Measurements from ENCODE around the gene FTO. TPM values are rescaled to one million over a fixed set of nuclear protein-coding genes. Genes with fewer than 3 reads are reported as not detected.

The FTO gene
- total RNA-seq, 1 donor from 2014 or later, result 113 TPM

GRCh38 chr16:53784291-53784690 lies 80.3 kb downstream of the FTO start:
- no peak for DNase-seq

- peak; percentile 56 for DNase-seq
These were observed 81.1 kb downstream of the FTO start for GRCh38 chr16:53785044-53785443.

DNA sequence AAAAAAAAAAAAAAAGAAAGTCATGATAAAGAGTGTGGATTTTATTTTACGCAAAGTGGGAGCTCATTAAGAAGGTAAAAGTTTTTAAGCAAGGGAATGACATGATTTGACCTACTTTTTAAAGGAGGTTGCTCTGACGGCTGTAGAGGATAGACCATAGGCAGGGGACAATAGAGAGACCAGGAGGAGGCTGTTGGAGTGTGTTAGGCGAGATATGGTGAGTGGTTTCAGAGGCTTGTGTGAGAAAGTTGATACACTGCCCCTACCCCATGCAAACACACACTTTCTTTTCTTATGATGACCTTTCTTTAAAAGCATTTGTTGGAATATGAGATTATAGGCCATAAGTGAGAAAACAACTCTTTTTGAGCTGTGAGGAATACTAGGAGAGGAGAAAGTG lies 82.0 kb downstream of the FTO start:
- no peak for DNase-seq

DNA sequence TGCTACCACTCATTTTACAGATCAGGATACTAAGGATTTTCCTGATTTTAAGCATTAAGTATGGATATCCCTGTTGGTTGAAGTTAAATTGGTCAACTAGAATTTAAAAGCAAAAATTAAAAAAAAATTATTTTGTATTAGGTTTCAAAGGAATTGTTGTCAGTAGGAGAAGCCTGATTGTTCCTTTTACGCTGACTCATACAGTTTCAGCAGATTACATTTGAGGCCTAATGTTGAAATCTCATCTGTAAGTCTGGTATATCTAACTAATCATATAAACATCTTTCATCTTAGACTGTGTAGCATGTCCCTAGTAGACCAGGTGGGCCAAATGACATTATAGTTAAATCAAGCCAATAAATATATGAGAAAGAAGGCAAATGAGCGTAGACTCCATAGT lies 83.5 kb downstream of the FTO start:
- no peak for DNase-seq

- DNase-seq, result no peak
These were observed 85.2 kb downstream of the FTO start for GRCh38 chr16:53789137-53789536.

DNA sequence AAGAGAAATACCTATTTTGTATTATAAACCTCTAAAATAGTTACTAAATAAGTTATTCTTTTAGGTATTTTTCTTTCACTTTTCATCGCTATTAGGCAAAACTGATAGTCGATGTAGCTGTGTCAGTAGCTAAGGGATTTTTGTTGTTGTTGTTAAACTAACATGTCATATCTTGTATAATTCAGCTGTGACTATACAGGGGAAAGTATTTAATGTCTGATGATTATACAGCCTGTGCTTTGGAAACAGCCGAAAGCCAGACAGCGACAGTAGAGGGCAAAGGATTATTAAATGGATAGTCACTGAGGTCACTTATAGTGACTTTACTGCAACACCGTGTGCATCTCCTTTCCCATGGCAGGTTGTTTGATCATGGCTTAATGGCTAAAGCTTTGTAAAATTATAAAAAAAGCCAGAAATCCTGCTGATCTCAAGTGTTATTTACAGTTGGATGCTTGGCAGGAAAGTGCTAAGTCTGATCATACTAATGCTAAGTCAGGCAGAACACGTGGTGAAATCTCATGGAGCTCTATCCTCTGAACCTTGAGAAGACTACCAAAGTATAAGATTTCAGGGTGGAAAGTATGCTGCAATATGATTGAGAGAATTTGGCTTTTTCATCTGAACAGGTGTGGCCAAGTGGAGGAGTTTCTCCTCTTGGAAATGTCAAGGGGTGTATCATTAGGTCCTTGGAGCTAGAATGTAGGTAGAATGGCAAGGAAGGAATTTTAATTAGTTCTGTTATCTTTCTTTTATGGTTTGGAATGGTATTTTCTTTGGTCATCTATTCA lies 88.4 kb downstream of the FTO start:
- no peak for DNase-seq

DNA sequence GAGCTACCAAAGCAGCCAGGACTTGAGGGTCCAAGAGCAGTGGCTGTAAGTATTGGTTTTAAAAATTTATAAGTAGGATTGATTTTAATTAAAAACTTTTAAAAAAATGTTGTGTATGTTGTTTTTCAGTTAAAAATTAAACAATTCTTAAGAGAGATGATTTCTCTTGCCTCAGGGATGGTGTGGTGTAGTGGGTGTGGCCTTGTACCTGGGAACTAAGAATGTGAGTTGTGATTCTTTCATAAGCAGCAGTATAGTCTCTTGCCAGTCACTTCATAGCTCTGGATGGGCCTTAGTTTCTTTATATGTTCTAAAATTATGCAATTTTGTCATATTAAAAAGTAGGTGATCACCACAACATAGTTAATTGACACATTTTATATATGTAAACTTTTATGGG lies 99.5 kb downstream of the FTO start:
- DNase-seq, result no peak

DNA sequence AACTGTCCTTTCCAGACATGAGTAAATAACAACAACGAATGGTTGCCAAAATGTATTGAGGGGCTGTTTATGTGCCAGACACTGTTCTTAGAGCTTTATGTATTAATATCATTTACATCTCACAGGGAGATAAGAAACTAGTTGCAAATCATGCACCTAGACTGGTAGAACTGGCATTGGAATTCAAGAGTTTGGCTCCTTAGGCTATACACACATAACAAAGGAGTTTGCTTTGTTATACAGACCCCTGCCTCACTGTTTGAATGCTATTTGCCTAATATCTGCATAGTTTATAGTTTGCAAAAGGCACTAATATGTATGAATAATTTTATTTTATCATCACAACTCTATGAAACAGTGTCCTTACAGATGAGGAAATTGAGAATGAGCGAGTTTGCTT lies 100.0 kb downstream of the FTO start:
- DNase-seq, result no peak

DNA sequence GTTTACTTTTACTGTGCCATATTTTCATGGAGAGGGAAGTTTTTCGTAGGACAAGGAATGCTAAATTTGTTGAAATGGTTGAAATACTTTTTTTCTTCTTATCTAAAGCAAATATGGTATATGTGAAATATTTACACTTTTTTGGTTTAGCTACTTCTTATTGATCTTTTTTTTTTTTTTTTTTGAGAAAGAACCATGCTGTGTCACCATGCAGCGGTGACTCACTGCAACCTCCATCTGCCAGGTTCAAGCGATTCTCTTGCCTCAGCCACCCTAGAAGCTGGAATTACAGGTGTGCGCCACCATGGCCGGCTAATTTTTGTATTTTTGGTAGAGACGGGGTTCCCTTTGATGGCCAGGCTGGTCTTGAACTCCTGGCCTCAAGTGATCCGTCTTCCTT lies 100.5 kb downstream of the FTO start:
- no peak for DNase-seq

- no peak for DNase-seq
These were observed 101.2 kb downstream of the FTO start for GRCh38 chr16:53805113-53805512.

DNA sequence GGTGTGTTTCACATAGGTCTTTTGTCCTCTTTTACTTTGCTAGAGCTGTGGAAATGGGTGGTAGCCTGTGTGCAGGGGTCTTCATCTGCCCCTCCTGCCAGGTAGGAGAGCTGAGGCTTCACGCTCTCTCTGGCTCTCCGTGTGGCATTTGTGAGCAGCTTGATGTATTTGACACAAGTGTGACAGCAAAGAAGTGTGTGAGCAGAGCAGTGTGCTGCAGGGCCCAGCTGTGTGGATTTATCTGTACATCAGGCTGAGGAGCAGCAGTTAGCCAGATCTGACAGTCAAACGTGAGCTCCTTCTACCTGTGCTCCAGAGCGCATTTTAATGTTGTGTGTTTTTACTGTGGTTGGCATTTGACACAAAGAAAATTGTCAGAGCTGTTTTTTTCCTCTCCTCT lies 101.8 kb downstream of the FTO start:
- DNase-seq, result no peak

DNA sequence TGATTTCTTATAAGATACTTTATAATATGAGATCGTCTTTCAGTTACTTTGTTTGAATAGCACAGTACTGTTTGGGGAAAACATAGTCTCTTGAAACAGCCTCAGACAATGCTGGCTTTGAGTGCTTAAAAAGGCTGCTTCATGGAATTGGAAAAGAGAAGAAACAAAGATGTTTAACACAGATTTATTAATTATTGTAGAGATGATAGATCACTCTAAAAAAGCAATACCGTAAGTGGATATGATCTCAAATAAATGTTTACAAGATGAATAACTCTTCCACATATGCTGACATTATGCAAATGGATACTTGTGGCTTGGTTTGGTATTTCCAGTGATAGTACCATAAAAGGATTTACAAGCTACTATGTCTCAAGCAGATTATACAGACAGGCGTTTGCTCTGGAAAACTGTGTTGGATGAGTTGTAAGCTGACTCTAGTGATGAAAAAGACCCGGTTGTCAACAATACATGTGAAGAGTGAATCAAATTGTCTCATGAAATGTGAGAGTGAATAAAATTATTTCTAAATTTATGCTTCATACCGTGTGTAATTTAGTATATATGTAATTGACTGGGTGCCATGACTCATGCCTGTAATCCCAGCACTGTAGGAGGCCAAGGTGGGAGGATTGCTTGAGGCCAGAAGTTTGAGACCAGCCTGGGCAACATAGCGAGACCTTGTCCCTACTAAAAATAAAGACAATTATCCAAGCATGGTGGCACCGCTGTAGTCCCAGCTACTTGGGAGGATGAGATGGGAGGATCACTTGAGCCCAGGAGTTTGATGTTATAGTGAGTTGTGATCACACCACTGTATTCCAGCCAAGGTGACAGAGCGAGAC lies 105.4 kb downstream of the FTO start:
- peak; percentile 46 for DNase-seq

DNA sequence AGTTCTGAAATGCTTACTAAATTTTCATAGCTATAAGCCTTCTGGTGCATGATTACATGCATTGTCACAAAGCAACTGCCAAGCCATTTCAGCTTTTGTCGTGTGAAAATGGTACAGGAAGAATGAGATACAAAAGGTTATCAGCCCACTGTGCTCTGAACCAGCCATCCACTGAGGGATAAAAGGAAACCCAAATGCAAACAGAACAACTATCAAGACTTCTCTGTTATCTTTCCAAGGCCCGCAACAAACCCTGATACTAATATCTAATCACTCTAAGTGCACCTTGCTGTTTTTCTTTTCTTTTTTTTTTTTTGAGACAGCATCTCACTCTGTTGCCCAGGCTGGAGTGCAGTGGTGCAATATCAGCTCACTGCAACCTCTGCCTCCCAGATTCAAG lies 109.0 kb downstream of the FTO start:
- no peak for DNase-seq

GRCh38 chr16:53814801-53815200 lies 110.8 kb downstream of the FTO start:
- no peak for DNase-seq

DNA sequence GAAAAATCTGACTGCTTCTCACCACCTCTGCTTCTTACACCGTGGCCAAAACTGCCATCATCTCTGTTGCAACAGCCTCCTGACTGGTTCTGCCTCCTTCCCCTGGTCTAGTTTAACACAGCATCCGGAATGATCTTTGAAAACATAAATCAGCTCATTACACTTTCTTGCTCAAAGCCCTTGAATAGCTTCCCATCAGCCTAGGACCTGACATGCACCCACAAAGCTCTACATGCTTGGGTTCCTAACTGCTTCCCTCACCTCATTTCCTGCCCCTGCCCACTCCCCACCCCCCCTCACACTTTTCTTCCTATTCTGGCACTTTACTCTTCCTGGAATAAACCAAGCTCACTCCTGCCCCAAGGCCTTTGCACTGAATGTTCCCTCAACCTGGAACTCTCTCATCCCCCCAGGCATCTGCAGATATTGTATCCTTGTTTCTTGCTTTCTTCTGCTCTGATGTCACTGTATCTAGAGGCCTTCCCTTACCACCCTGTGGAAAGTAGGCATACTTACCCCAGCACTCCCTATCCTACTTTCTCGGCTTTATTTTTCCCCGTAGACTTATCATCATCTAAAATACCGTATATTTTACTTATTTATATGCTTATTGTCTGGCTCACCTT lies 112.4 kb downstream of the FTO start:
- no peak for DNase-seq

DNA sequence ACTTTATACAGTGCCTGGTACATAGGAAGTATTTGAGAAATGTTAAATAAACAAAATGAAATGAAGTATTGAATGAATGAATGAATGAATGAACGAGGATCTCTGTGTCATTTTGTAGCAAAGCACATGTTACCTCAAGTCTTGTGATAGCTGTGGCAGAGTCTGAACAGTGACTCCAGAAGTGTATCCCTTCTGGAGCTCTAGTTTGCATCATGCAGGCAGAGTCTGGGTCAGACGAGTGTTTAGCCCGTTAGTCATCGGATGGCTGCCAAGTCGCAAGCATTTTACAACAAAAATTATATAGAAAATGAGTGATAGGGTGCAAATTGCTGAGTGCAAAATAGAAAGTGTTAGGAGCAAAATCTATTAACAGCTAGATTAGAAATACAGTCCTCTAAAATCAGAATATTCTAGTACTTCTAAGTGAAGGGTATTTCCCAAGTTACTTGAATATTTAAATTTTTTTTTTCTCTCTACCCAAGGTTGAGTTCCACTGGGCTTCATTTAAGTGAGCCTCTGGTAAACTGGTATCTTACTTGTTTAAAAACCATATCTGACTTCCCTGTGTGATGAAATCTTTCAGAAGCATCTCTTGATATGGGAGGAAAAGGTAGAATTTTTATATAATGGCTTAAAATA lies 113.3 kb downstream of the FTO start:
- DNase-seq, result no peak

DNA sequence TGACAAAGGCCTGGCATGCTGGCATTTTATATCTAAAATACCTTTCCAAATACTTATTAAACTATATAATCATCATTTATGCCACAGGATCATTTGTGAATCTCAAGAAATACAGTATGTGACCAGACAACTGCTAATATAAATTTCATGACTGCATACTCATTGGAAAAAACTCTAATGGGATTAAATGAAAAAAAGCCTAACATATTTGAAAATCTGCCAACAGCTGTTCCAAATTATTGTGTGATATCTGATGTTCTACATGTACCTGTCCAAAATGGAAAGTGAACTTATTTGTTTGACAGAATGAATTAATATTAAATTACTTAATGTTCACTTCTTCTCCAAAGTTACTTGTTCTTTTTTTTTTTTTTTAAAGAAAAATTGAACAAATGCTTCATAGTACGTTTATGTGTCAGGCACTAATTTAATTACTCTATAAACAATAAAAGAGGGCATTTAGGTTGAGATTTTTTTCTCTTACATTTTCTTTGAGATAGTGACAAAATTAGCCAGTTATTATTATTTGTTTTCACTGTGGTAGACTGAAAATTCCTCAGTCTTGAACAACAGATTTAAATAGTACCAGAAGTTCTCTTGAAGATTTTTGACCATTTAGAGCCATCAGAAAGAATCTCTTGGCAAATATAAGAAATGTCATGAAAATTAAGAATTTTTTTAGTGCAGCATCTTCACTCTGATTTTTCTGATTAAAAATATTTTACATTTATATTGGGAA lies 114.0 kb downstream of the FTO start:
- no peak for DNase-seq

- no peak for DNase-seq
These were observed 117.5 kb downstream of the FTO start for GRCh38 chr16:53821487-53821886.

GRCh38 chr16:53821957-53822625 lies 118.1 kb downstream of the FTO start:
- DNase-seq, result no peak

DNA sequence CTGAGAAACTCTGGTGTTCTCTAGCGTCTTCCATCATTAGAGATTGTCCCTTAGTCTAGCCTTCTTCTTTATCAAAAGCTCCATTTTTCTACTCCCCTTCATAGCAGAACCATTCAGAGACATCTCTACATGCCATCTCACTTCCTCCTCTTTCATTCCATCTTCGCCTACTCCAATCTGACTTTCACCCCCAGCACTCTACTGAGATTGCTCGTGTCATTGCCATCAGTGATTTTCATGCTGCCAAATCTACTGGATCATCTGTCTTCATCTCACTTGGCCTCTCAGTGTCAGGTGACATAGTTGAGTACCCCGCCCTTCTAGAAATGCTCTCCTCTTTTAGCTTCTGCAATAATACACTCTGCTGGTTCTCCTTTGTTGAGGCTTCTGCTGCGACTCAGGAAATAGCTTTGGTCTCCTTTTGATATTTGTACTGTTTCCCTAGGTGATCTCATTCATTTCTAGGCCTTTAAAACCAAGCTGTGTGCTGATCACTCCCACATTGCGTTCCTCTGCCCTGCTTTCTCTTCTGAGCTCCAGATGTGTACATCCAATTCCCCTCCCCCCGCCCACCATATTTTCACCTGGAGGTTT lies 119.1 kb downstream of the FTO start:
- DNase-seq, result no peak

- DNase-seq, result no peak
These were observed 122.7 kb downstream of the FTO start for GRCh38 chr16:53826658-53827057.
